ENCODE results near the gene NUCB2.

DNA sequence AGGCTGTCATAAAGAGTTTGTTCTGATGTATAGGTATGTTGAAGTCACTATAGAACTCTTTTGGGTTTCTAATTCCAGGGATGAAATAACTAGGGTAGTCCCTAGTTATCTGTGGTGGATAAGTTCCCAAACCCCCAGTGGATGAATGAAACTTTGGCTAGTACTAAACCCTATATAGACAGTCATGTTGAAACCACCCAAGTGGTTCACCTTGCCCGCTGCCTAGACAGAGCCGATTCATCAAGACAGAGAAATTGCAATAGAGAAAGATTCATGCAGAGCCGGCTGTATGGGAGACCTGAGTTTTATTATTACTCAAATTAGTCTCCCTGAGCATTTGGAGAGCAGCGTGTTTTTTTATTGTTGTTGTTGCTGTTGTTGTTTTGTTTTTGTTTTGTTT is 23.8 kb upstream of the NUCB2 start:
- TF ChIP-seq NFYB (IDR thresholded peaks at IDR 0.05; ENCODE audit: insufficient read depth, low read depth, low read length) (no peak), GABPA (IDR thresholded peaks at IDR 0.05; ENCODE audit: low read depth) (no peak), POLR2A (IDR thresholded peaks at IDR 0.05; ENCODE audit: low read depth, low read length) (no peak), CBX3 (IDR thresholded peaks at IDR 0.05; ENCODE audit: borderline replicate concordance, low read depth) (no peak), ZNF217 (IDR thresholded peaks at IDR 0.05) (no peak), POLR2AphosphoS2 (IDR thresholded peaks at IDR 0.05; ENCODE audit: low read depth, low read length) (no peak), ESRRA (IDR thresholded peaks at IDR 0.05; ENCODE audit: low read length) (no peak)
- TF ChIP-seq, protein P1, sequence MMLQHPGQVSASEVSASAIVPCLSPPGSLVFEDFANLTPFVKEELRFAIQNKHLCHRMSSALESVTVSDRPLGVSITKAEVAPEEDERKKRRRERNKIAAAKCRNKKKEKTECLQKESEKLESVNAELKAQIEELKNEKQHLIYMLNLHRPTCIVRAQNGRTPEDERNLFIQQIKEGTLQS (IDR thresholded peaks at IDR 0.05; ENCODE audit: borderline replicate concordance, extremely low read depth, low read depth, low read length): no peak
- TF ChIP-seq, protein P2, sequence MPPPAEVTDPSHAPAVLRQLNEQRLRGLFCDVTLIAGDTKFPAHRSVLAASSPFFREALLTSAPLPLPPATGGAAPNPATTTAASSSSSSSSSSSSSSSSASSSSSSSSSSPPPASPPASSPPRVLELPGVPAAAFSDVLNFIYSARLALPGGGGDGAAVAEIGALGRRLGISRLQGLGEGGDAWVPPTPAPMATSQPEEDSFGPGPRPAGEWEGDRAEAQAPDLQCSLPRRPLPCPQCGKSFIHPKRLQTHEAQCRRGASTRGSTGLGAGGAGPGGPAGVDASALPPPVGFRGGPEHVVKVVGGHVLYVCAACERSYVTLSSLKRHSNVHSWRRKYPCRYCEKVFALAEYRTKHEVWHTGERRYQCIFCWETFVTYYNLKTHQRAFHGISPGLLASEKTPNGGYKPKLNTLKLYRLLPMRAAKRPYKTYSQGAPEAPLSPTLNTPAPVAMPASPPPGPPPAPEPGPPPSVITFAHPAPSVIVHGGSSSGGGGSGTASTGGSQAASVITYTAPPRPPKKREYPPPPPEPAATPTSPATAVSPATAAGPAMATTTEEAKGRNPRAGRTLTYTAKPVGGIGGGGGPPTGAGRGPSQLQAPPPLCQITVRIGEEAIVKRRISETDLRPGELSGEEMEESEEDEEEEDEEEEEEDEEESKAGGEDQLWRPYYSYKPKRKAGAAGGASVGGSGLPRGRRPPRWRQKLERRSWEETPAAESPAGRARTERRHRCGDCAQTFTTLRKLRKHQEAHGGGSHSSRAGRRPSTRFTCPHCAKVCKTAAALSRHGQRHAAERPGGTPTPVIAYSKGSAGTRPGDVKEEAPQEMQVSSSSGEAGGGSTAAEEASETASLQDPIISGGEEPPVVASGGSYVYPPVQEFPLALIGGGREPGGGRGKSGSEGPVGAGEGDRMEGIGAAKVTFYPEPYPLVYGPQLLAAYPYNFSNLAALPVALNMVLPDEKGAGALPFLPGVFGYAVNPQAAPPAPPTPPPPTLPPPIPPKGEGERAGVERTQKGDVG (CRISPR knock-in tag; IDR thresholded peaks at IDR 0.05): no peak
- TF ChIP-seq, protein P3, sequence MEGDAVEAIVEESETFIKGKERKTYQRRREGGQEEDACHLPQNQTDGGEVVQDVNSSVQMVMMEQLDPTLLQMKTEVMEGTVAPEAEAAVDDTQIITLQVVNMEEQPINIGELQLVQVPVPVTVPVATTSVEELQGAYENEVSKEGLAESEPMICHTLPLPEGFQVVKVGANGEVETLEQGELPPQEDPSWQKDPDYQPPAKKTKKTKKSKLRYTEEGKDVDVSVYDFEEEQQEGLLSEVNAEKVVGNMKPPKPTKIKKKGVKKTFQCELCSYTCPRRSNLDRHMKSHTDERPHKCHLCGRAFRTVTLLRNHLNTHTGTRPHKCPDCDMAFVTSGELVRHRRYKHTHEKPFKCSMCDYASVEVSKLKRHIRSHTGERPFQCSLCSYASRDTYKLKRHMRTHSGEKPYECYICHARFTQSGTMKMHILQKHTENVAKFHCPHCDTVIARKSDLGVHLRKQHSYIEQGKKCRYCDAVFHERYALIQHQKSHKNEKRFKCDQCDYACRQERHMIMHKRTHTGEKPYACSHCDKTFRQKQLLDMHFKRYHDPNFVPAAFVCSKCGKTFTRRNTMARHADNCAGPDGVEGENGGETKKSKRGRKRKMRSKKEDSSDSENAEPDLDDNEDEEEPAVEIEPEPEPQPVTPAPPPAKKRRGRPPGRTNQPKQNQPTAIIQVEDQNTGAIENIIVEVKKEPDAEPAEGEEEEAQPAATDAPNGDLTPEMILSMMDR (IDR thresholded peaks at IDR 0.05 in 2 of 3, conservative IDR thresholded peaks at IDR 0.05 in 1 of 3; ENCODE audit: control insufficient read depth in 2 of 3, extremely low read depth in 1 of 3, insufficient read depth in 1 of 3, low read depth in 3 of 3, low read length in 3 of 3): no peak
- TF ChIP-seq, protein P4, sequence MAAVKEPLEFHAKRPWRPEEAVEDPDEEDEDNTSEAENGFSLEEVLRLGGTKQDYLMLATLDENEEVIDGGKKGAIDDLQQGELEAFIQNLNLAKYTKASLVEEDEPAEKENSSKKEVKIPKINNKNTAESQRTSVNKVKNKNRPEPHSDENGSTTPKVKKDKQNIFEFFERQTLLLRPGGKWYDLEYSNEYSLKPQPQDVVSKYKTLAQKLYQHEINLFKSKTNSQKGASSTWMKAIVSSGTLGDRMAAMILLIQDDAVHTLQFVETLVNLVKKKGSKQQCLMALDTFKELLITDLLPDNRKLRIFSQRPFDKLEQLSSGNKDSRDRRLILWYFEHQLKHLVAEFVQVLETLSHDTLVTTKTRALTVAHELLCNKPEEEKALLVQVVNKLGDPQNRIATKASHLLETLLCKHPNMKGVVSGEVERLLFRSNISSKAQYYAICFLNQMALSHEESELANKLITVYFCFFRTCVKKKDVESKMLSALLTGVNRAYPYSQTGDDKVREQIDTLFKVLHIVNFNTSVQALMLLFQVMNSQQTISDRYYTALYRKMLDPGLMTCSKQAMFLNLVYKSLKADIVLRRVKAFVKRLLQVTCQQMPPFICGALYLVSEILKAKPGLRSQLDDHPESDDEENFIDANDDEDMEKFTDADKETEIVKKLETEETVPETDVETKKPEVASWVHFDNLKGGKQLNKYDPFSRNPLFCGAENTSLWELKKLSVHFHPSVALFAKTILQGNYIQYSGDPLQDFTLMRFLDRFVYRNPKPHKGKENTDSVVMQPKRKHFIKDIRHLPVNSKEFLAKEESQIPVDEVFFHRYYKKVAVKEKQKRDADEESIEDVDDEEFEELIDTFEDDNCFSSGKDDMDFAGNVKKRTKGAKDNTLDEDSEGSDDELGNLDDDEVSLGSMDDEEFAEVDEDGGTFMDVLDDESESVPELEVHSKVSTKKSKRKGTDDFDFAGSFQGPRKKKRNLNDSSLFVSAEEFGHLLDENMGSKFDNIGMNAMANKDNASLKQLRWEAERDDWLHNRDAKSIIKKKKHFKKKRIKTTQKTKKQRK (IDR thresholded peaks at IDR 0.05; ENCODE audit: low read depth, low read length): no peak

Measured in GM12878 (cell line).